Measurements from ENCODE around the gene FGF7. TPM values are rescaled to one million over a fixed set of nuclear protein-coding genes. Genes with fewer than 3 reads are reported as not detected.

Gene FGF7
- polyA plus RNA-seq, 1 donor from 2014 or later: 0.04 TPM

GRCh38 chr15:49501586-49501985 is 78.5 kb downstream of the FGF7 start:
- no peak overlapping the region for H3K4me3 ChIP-seq (ENCODE audit: low read length)
- no peaks in the 10 kb centered on the region for H3K36me3 ChIP-seq (ENCODE audit: insufficient read depth, low read length)
- TF ChIP-seq TAF1 (IDR thresholded peaks at IDR 0.05; ENCODE audit: low read depth): no peak
- TF ChIP-seq EP300 (conservative IDR thresholded peaks at IDR 0.05; ENCODE audit: poor library complexity, severe bottlenecking): no peak
- TF ChIP-seq CTCF (IDR thresholded peaks at IDR 0.05; ENCODE audit: poor library complexity, severe bottlenecking): no peak
- no peak for TF ChIP-seq SMC3 (conservative IDR thresholded peaks at IDR 0.05; ENCODE audit: poor library complexity)
- no peak for TF ChIP-seq POLR2AphosphoS5 (IDR thresholded peaks at IDR 0.05)
- TF ChIP-seq MXI1 (conservative IDR thresholded peaks at IDR 0.05; ENCODE audit: poor library complexity, severe bottlenecking): no peak
- TF ChIP-seq, protein P1, sequence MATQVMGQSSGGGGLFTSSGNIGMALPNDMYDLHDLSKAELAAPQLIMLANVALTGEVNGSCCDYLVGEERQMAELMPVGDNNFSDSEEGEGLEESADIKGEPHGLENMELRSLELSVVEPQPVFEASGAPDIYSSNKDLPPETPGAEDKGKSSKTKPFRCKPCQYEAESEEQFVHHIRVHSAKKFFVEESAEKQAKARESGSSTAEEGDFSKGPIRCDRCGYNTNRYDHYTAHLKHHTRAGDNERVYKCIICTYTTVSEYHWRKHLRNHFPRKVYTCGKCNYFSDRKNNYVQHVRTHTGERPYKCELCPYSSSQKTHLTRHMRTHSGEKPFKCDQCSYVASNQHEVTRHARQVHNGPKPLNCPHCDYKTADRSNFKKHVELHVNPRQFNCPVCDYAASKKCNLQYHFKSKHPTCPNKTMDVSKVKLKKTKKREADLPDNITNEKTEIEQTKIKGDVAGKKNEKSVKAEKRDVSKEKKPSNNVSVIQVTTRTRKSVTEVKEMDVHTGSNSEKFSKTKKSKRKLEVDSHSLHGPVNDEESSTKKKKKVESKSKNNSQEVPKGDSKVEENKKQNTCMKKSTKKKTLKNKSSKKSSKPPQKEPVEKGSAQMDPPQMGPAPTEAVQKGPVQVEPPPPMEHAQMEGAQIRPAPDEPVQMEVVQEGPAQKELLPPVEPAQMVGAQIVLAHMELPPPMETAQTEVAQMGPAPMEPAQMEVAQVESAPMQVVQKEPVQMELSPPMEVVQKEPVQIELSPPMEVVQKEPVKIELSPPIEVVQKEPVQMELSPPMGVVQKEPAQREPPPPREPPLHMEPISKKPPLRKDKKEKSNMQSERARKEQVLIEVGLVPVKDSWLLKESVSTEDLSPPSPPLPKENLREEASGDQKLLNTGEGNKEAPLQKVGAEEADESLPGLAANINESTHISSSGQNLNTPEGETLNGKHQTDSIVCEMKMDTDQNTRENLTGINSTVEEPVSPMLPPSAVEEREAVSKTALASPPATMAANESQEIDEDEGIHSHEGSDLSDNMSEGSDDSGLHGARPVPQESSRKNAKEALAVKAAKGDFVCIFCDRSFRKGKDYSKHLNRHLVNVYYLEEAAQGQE (IDR thresholded peaks at IDR 0.05; ENCODE audit: borderline replicate concordance): no peak
- TF ChIP-seq EZH2 (IDR thresholded peaks at IDR 0.05; ENCODE audit: borderline replicate concordance, insufficient read depth, low read length, poor library complexity, severe bottlenecking): no peak
- no peak for TF ChIP-seq RAD21 (conservative IDR thresholded peaks at IDR 0.05)
- H3K79me2 ChIP-seq (replicated peaks; ENCODE audit: insufficient read depth, low read length): no peaks in the 10 kb centered on the region
- H3F3A ChIP-seq (ENCODE audit: insufficient read depth, low read length, poor library complexity, severe bottlenecking): no peaks in the 10 kb centered on the region
- H2AFZ ChIP-seq (ENCODE audit: low read depth, low read length): no peak overlapping the region
- H3K27me3 ChIP-seq (ENCODE audit: insufficient read depth, low read depth, low read length): no peaks in the 10 kb centered on the region
- H3K27ac ChIP-seq (ENCODE audit: low read length): no peak overlapping the region
- H3K9ac ChIP-seq (ENCODE audit: low read length): no peak overlapping the region
- H3K4me2 ChIP-seq (ENCODE audit: low read length): no peak overlapping the region
- peaks cover 4% of the 10 kb centered on the region for H3K9me3 ChIP-seq (ENCODE audit: low read length)
- H4K20me1 ChIP-seq (ENCODE audit: insufficient read depth): no peaks in the 10 kb centered on the region
- no peaks in the 10 kb centered on the region for H3K9me2 ChIP-seq (ENCODE audit: insufficient read depth, low read length)

GRCh38 chr15:49506341-49506740 is 83.3 kb downstream of the FGF7 start:
- Histone ChIP-seq H3K79me2 (replicated peaks; ENCODE audit: insufficient read depth, low read length) (no peaks in the 10 kb centered on the region), H2AFZ (ENCODE audit: low read depth, low read length) (no peak overlapping the region), H3K27me3 (ENCODE audit: insufficient read depth, low read depth, low read length) (no peaks in the 10 kb centered on the region), H3K36me3 (ENCODE audit: insufficient read depth, low read length) (no peaks in the 10 kb centered on the region), H3K9me3 (ENCODE audit: low read length) (peaks cover 4% of the 10 kb centered on the region), H3K9me2 (ENCODE audit: insufficient read depth, low read length) (no peaks in the 10 kb centered on the region), H3F3A (ENCODE audit: insufficient read depth, low read length, poor library complexity, severe bottlenecking) (no peaks in the 10 kb centered on the region), H4K20me1 (ENCODE audit: insufficient read depth) (no peaks in the 10 kb centered on the region), H3K4me3 (ENCODE audit: low read length) (no peak overlapping the region), H3K27ac (ENCODE audit: low read length) (no peak overlapping the region), H3K9ac (ENCODE audit: low read length) (no peak overlapping the region), H3K4me2 (ENCODE audit: low read length) (no peak overlapping the region)
- TF ChIP-seq SMC3 (conservative IDR thresholded peaks at IDR 0.05; ENCODE audit: poor library complexity) (no peak), RAD21 (conservative IDR thresholded peaks at IDR 0.05) (no peak), EP300 (conservative IDR thresholded peaks at IDR 0.05; ENCODE audit: poor library complexity, severe bottlenecking) (no peak), EZH2 (IDR thresholded peaks at IDR 0.05; ENCODE audit: borderline replicate concordance, insufficient read depth, low read length, poor library complexity, severe bottlenecking) (no peak), TAF1 (IDR thresholded peaks at IDR 0.05; ENCODE audit: low read depth) (no peak), POLR2AphosphoS5 (IDR thresholded peaks at IDR 0.05) (no peak), CTCF (IDR thresholded peaks at IDR 0.05; ENCODE audit: poor library complexity, severe bottlenecking) (no peak), MXI1 (conservative IDR thresholded peaks at IDR 0.05; ENCODE audit: poor library complexity, severe bottlenecking) (no peak)
- TF ChIP-seq, protein P1 (IDR thresholded peaks at IDR 0.05; ENCODE audit: borderline replicate concordance): no peak
